HG02763 (cell line): ENCODE data around the gene ASTN2.

Source experiments
- ATAC-seq: cut with Tn5 transposase; IDR thresholded peaks from one replicate; pipeline ENCODE4 v1.9.1; 2021; ENCODE audit warnings: mild to moderate bottlenecking, moderate library complexity; ENCODE audit not compliant: unreplicated experiment

The ASTN2 gene

GRCh38 chr9:116499986-116500871, 914.6 kb downstream of the ASTN2 start:
- no peak for ATAC-seq

- ATAC-seq: no peak
Measured at GRCh38 chr9:116499434-116499833, 915.4 kb downstream of the ASTN2 start.

GRCh38 chr9:116497095-116497890, 917.6 kb downstream of the ASTN2 start:
- ATAC-seq: no peak

- ATAC-seq: no peak
Measured at GRCh38 chr9:116496167-116496566, 918.7 kb downstream of the ASTN2 start.

GRCh38 chr9:116495725-116496124, 919.1 kb downstream of the ASTN2 start:
- no peak for ATAC-seq

GRCh38 chr9:116494815-116495634, 919.8 kb downstream of the ASTN2 start:
- no peak for ATAC-seq

- no peak for ATAC-seq
Measured at GRCh38 chr9:116493183-116493860, 921.5 kb downstream of the ASTN2 start.

- no peak for ATAC-seq
Measured at GRCh38 chr9:116491659-116492058, 923.2 kb downstream of the ASTN2 start.

GRCh38 chr9:116491219-116491618, 923.6 kb downstream of the ASTN2 start:
- no peak for ATAC-seq

- no peak for ATAC-seq
Measured at GRCh38 chr9:116490321-116490720, 924.5 kb downstream of the ASTN2 start.

GRCh38 chr9:116488373-116488772, 926.5 kb downstream of the ASTN2 start:
- ATAC-seq: no peak

GRCh38 chr9:116484492-116485061, 930.3 kb downstream of the ASTN2 start:
- ATAC-seq: no peak

GRCh38 chr9:116483622-116484491, 931.0 kb downstream of the ASTN2 start:
- ATAC-seq: no peak

- ATAC-seq: no peak
Measured at GRCh38 chr9:116482740-116483139, 932.1 kb downstream of the ASTN2 start.

GRCh38 chr9:116480700-116481099, 934.2 kb downstream of the ASTN2 start:
- no peak for ATAC-seq

GRCh38 chr9:116479967-116480366, 934.9 kb downstream of the ASTN2 start:
- ATAC-seq: no peak

GRCh38 chr9:116479056-116479544, 935.8 kb downstream of the ASTN2 start:
- no peak for ATAC-seq

GRCh38 chr9:116477584-116478141, 937.2 kb downstream of the ASTN2 start:
- ATAC-seq: no peak

GRCh38 chr9:116476935-116477381, 937.9 kb downstream of the ASTN2 start:
- ATAC-seq: no peak
